Measurements from ENCODE around the gene MOBP. TPM values are rescaled to one million over a fixed set of nuclear protein-coding genes. Genes with fewer than 3 reads are reported as not detected.

The MOBP gene
- total and polyA plus RNA-seq, 2 of the 4 experiments (the other 2 are of a cell fraction), result not detected

GRCh38 chr3:39443530-39443929 is 23.9 kb upstream of the MOBP start:
- Histone ChIP-seq H3K18ac (ENCODE audit: low read depth, low read length) (no peak overlapping the region), H3K9me3 (ENCODE audit: control insufficient read depth, insufficient read depth, low read length) (no peaks in the 10 kb centered on the region), H3K56ac (ENCODE audit: extremely low read depth, insufficient read depth, low read length) (no peak overlapping the region), H3K27me3 (ENCODE audit: control insufficient read depth, insufficient read depth, low read length) (peaks cover 6% of the 10 kb centered on the region; the same call in 1 of the 2 replicates), H4K91ac (ENCODE audit: insufficient read depth, low read depth, low read length) (no peak overlapping the region), H3K4ac (ENCODE audit: low read depth, low read length) (no peak overlapping the region), H2AFZ (replicated peaks; ENCODE audit: low read length, poor library complexity) (no peak overlapping the region), H3K36me3 (ENCODE audit: control insufficient read depth, insufficient read depth, low read length) (no peaks in the 10 kb centered on the region), H3K4me1 (ENCODE audit: control insufficient read depth, insufficient read depth, low read length) (no peaks in the 10 kb centered on the region), H2AK9ac (replicated peaks; ENCODE audit: low read depth, low read length, poor library complexity) (no peak overlapping the region), H4K20me1 (ENCODE audit: insufficient read depth, low read length) (no peaks in the 10 kb centered on the region), H2BK5ac (ENCODE audit: low read depth, low read length, poor library complexity, severe bottlenecking) (no peak overlapping the region), H3K14ac (replicated peaks; ENCODE audit: low read depth, low read length) (no peak overlapping the region), H3K4me2 (ENCODE audit: low read depth, low read length) (no peak overlapping the region), H3K23ac (ENCODE audit: low read depth, low read length) (no peak overlapping the region), H3K79me1 (ENCODE audit: low read depth in 1 of 2, low read length in 2 of 2) (no peaks in the 10 kb centered on the region), H4K8ac (ENCODE audit: low read depth in 2 of 2, low read length in 2 of 2) (no peak overlapping the region), H3K9me1 (ENCODE audit: insufficient read depth, low read length) (no peaks in the 10 kb centered on the region), H2BK20ac (ENCODE audit: low read depth, low read length) (no peak overlapping the region), H3K4me3 (ENCODE audit: insufficient read depth, low read depth, low read length) (no peak overlapping the region), H2BK120ac (ENCODE audit: low read depth, low read length) (no peak overlapping the region), H4K5ac (ENCODE audit: low read depth, low read length) (no peak overlapping the region), H2BK15ac (ENCODE audit: low read depth, low read length) (no peak overlapping the region), H3K27ac (ENCODE audit: insufficient read depth, low read length) (no peak overlapping the region), H3K9ac (ENCODE audit: low read depth, low read length) (no peak overlapping the region), H2AK5ac (ENCODE audit: low read depth, low read length) (no peak overlapping the region)
- no TSS peak for BruUV-seq (replicated peaks)
- intact Hi-C loops (cut with micrococcal nuclease), result no loop called here
- ChIA-PET CTCF (interaction anchor here (1.3 kb wide), 1 partner anchor 55 kb away, joined by 3 read pairs; no protein-coding TSS in a partner anchor), POLR2A (ENCODE audit: unreplicated experiment) (no interaction called here)
- WGBS, 2 experiments (ENCODE audit: extremely low coverage in 2 of 2, insufficient read length in 1 of 2), result no CpG with 5 or more reads among the region's 4 CpGs
- ATAC-seq (ENCODE audit: low read depth) (0 out of 2 replicates have a peak, but pooled peaks have one; percentile 19), DNase-seq (no peak)
- in situ Hi-C loops (cut with MboI; ENCODE audit: low sequenced_read_pairs), result no loop called here
- dilution Hi-C loops (cut with HindIII; ENCODE audit: low sequenced_read_pairs, unreplicated experiment), result no loop called here
- no peak for TF ChIP-seq CTCF (conservative IDR thresholded peaks at IDR 0.05; ENCODE audit: low read depth, low read length)
- TF ChIP-seq RCOR1 (IDR thresholded peaks at IDR 0.05; ENCODE audit: insufficient replicate concordance, low read length), result no peak
- no peak for TF ChIP-seq RAD21 (IDR thresholded peaks at IDR 0.05; ENCODE audit: low read length)
- no peak for TF ChIP-seq BHLHE40 (IDR thresholded peaks at IDR 0.05; ENCODE audit: low read depth, low read length)
- no peak for TF ChIP-seq RFX5 (IDR thresholded peaks at IDR 0.05; ENCODE audit: low read depth, low read length)
- no peak for TF ChIP-seq USF2 (IDR thresholded peaks at IDR 0.05; ENCODE audit: low read depth, low read length)
- TF ChIP-seq ELK1 (IDR thresholded peaks at IDR 0.05; ENCODE audit: borderline replicate concordance, low read depth, low read length), result no peak
- no peak for TF ChIP-seq SMC3 (IDR thresholded peaks at IDR 0.05; ENCODE audit: low read depth, low read length)
- TF ChIP-seq MXI1 (IDR thresholded peaks at IDR 0.05; ENCODE audit: borderline replicate concordance, low read depth, low read length), result no peak
- no peak for TF ChIP-seq FOS (IDR thresholded peaks at IDR 0.05; ENCODE audit: low read depth, low read length)
- TF ChIP-seq NFE2L2 (IDR thresholded peaks at IDR 0.05; ENCODE audit: low read depth, low read length), result no peak
- no peak for TF ChIP-seq POLR2A (IDR thresholded peaks at IDR 0.05; ENCODE audit: low read depth, low read length)
- TF ChIP-seq CHD1 (IDR thresholded peaks at IDR 0.05; ENCODE audit: low read depth, low read length), result no peak
- no peak for TF ChIP-seq MAFK (IDR thresholded peaks at IDR 0.05; ENCODE audit: low read depth, low read length)
- no peak for TF ChIP-seq MAZ (IDR thresholded peaks at IDR 0.05; ENCODE audit: borderline replicate concordance, low read depth, low read length)
- no peak for TF ChIP-seq CEBPB (IDR thresholded peaks at IDR 0.05; ENCODE audit: low read depth, low read length)
